Dermis blood vessel endothelial cell (primary cell): ENCODE data around the gene MCL1. TPM values are rescaled to one million over a fixed set of nuclear protein-coding genes. Genes with fewer than 3 reads are reported as not detected.

Experiments used
- DNase-seq: peaks from one replicate; pipeline ENCODE4 v3.0.0; 2010
- total RNA-seq: library from RNA; depleted of rRNA; stranded (reverse); fragments of >200 nt; gene quantifications from 2 replicates; pipeline ENCODE4 v1.2.3, GENCODE V29; 2014

Gene MCL1
- total RNA-seq, 1 donor from 2014 or later = 316 TPM

DNA sequence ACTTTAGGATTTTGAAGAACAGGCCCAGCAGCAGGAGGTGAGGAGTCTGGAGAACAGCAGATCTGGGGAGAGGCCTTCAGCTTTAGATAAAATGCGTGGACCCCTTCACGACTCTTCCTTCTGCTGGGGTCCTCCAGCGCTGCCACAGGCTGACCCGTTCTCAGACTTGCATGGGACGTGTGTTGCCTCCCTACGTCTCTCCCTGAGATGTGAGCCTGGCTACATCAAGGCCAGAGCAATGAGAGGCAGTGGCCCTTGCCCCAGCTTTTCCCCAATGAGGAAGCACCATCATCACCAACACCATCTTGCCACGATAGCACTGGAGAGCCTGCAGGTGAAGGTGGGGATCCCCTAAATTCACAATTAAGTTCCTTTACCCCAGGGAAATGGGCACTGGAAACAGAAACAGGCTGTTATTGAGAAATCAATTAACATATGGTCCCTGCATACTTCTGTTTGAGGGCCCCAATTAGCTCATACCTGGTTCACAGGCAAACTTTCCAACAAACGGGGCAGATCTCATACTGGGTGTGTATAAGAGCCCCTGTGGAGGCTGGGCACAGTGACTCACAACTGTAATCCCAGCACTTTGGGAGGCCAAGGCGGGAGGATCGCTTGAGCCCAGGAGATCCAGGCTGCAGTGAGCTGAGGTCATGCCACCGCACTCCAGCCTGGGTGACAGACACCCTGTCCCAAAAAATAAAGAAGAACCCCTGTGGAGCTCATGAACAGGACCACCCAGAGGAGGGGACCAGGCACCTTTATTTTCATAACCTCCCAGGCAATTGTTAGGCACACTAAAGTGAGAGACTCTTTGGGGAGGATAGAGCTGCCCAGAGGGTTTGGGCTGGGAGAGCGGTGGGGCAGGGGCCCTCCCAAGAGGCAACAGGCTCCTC, 42.3 kb downstream of the MCL1 start:
- no peak for DNase-seq

GRCh38 chr1:150535511-150536287, 43.7 kb downstream of the MCL1 start:
- DNase-seq = no peak

DNA sequence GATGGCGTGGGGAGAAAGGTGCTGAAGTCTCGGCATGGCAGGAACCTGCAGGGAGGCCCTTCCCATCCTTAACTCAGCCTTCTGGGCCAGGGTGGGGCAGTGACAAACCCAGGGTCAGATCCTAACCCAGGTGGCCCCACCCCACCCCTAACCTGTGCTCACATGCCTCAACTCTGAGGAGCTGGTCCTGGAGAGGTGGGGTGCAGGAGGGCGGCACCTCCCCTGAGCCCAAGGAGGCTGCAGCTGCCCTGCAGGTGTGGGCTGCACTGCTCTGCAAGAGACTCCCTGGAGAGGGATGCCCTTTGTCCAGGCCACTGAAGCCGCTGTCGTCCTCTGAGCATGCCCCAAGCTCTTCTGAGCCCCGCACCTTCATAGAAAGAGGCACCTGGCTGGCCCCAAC, 45.4 kb downstream of the MCL1 start:
- DNase-seq = no peak

DNA sequence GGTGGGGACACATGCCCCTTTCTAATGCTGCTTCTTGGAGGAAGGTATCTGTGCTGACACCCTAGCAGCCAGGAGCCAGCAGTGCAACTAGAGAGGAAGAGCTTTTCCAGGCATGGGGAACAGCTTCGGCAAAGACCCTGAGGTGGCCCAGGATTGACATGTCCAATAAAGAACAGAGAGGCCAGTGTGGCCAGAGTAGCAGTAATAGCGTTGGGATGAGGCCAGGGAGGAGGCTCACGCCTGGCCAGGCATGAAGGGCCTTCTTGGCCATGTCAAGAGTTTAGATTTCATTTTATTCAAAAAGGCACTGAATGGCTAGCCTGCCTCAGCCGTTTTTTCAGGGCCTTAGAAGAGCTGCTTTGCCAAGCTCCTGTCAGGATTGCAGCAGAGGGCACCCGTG, 46.5 kb downstream of the MCL1 start:
- no peak for DNase-seq

DNA sequence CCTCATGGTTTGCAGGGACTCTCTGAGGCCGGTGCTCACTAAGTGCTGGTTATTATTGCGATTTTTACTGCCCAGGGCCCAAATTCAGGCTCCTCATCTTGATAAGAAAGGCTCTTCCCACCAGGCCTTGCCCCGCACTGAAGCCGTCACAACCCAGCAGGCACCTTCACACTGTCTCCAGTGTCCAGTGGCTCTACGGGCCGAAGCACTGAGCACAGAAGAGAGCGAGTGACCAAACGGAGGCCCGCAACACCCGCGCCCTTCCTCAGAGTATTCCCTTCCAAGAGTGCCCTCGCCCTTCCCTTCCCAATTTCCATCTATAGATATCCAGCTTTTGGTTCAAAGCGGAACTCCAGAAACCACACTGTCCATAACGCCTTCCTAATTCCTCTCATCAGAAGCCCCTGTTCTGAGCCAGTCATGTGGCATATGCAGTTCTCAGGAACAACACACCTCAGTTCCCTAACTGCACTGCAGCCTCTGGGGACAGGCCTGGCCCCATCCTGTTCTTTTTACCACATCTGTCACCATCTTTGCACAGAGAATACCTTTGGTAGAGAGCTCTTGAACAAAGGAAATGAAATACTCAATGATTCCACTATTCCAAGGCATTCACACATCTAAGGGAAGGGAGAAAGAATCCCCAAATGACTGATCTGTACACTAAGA, 48.8 kb downstream of the MCL1 start:
- no peak for DNase-seq

GRCh38 chr1:150529017-150529416, 50.4 kb downstream of the MCL1 start:
- no peak for DNase-seq

DNA sequence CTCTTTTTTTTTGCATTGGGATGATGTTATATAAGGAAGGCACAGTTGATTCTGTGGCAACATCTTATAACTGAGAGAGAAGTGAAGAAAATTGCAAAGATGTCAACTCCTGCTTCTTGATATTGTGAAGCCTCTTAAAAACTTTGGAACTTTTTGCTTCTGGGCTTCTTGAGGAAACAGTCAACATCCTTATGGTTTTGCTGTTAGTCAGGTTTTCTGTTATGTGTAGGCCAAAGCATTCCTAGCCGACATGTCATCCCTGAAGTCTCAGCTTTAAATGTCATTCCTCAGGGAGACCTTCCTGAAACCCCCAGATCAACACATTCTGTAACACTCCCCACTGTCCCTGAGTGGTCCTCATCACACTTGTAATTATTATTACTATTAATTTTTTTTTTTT, 51.2 kb downstream of the MCL1 start:
- DNase-seq = no peak

DNA sequence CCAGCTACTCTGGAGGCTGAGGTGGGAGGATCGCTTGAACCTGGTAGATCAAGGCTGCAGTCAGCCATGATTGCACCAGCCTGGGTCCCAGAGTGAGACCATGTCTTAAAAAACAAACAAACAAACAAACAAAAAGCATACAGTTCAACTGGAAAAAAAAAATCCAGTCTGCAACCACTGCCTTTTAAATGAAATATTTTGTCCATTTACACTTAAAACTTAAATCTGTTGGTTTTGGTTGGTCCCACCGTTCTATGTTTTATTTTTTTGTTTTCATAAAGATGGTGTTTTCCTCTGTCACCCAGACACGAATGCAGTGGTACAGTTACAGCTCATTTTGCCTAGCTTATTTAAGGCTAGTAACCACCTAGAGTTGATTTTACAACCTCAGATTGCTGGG, 54.1 kb downstream of the MCL1 start:
- DNase-seq = no peak

Other genes starting within 250 kb of the MCL1 start
- gene RPRD2, start 215.5 kb downstream of the MCL1 start, total RNA-seq = 7.8 and 10.2 TPM in 2 replicates
- gene TARS2, start 92.2 kb downstream of the MCL1 start, total RNA-seq = 10.4 and 16.0 TPM in 2 replicates
- 0.19 and 0.34 TPM in 2 replicates for gene ECM1, start 71.5 kb downstream of the MCL1 start, total RNA-seq
- not detected in 2 replicates for gene FALEC, start 63.9 kb downstream of the MCL1 start, total RNA-seq
- gene ADAMTSL4, start 30.2 kb downstream of the MCL1 start, total RNA-seq = 0.17 and 0.60 TPM in 2 replicates
- gene ENSA, start 50.0 kb upstream of the MCL1 start, total RNA-seq = 200 and 229 TPM in 2 replicates
- 17.4 and 24.8 TPM in 2 replicates for gene GOLPH3L, start 117.5 kb upstream of the MCL1 start, total RNA-seq
- gene HORMAD1, start 141.3 kb upstream of the MCL1 start, total RNA-seq = 0.17 TPM in 1 of 2 replicates, not detected in the other
- 57.5 and 63.3 TPM in 2 replicates for gene CTSS, start 186.2 kb upstream of the MCL1 start, total RNA-seq
- 0.68 and 0.84 TPM in 2 replicates for gene CTSK, start 228.7 kb upstream of the MCL1 start, total RNA-seq